IPS-11a (cell line): ENCODE data around the gene CSF1.
"Not testable (repeated sequence)": the region's sequence is repeated elsewhere in the genome, so short reads cannot be mapped to it uniquely, and the experiment has no call there.

Source experiments
- H3K4me3 ChIP-seq: one replicate; pipeline ENCODE4 v1.5.1; 2013; ENCODE audit warnings: low read depth, low read length, control low read depth

Gene CSF1, protein sequence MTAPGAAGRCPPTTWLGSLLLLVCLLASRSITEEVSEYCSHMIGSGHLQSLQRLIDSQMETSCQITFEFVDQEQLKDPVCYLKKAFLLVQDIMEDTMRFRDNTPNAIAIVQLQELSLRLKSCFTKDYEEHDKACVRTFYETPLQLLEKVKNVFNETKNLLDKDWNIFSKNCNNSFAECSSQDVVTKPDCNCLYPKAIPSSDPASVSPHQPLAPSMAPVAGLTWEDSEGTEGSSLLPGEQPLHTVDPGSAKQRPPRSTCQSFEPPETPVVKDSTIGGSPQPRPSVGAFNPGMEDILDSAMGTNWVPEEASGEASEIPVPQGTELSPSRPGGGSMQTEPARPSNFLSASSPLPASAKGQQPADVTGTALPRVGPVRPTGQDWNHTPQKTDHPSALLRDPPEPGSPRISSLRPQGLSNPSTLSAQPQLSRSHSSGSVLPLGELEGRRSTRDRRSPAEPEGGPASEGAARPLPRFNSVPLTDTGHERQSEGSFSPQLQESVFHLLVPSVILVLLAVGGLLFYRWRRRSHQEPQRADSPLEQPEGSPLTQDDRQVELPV

GRCh38 chr1:109910123-109910962 is at the start of gene CSF1:
Gene CSF1, plus strand, starts transcription at chr1:109910849. Its CDS starts 175 bp downstream, at chr1:109911024.
- H3K4me3 ChIP-seq, result peak within 1 kb of the TSS; percentile 53

GRCh38 chr1:109861616-109862015 is 49.0 kb upstream of the CSF1 start:
- H3K4me3 ChIP-seq, result not testable (repeated sequence)

DNA sequence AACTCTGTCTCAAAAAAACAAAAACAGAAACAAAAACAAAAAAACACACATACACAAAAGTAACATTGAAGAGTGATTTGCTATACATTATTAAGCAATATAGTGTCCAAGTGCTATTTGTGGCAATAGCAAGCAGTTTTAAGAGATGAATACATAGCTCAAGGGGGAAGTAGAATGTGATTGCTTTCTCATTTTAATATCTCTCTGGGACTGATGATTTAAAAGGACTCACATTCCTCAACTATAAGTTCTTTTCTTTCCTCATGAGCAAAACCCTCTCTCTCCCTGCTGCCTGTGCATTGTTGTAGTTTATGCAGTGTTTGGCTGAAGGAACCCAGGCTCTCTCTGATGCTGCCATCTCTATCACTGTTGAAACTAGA is 47.0 kb upstream of the CSF1 start:
- no peak overlapping the region for H3K4me3 ChIP-seq

DNA sequence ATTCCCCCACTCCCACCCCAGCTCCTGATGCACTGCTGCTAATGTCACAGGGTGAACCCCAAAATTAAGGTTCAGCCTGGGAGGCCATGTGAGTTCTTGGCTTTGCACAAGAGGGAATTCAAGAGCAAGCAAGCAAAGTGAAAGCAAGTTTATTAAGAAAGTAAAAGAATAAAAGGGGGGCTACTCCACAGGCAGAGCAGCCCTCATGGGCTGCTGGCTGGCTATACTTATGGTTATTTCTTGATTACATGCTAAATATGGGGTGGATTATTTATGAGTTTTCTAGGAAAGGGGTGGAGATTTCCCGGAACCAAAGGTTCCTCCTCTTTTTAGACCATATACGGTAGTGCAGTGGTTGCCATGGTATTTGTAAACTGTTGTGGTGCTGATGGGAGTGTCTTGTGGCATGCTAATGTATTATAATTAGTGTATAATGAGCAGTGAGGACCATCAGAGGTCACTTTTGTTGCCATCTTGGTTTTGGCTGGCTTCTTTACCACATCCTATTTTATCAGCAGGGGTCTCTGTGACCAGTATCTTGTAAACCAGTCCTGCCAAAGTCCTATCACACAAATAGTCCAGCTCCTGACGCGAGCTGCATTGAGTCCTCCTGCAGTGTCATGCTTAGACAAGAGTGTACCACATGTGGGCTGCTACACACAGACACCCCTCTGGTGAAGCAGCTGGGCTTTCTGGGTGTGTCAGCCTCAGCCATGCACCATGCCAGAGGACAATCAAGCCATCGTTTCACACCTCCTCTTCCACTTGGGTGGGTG is 46.4 kb upstream of the CSF1 start:
- H3K4me3 ChIP-seq, result no peak overlapping the region

DNA sequence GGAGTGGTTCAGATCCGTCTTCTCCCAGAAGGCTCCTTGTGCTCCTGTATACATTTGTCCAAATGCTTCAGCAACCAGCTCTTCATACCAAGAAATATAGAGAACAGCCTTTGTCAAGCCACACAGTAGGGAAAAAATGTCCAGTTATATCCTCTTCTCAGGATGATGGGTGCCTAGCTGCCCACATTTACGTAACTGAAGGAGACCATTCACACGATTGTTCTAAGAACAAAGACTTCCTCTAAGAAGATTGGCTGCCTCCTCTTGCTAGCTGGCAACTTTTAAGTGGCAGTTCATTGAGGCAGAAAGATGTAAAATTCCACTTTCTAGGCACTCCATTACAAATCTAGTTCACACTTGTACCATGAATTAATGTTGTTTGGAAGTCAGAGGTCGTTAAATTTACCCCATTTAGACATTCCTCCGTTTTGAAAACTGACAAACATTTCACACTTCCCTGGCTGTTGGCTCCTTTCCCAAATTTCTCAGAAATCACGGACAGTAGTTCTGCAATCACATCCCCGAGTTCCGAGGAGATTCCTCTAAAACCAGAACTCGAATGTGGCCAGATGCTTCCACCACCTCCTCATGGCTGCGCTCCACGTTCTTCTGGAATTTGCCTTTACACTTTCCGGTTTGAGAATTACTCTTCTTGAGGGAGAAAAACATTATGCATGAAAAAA is 45.6 kb upstream of the CSF1 start:
- H3K4me3 ChIP-seq, result no peak overlapping the region

DNA sequence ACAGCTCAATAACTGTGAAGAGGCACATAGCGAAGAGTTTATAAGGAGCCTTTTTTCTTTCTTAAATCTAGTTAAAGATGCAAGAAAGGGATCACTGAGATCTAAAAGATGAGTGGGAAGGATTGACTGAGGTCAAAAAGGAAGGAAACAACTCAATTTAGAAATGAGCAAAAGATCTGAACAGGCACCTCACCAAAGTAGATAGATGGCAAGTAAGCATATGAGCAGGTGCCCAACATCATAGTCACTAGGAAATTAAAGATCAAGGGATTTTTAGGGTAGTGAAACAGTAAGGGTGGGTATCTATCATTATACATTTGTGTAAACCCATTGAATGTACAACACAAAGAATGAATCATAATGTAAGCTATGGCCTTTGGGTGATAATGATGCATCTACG is 44.6 kb upstream of the CSF1 start:
- no peak overlapping the region for H3K4me3 ChIP-seq

DNA sequence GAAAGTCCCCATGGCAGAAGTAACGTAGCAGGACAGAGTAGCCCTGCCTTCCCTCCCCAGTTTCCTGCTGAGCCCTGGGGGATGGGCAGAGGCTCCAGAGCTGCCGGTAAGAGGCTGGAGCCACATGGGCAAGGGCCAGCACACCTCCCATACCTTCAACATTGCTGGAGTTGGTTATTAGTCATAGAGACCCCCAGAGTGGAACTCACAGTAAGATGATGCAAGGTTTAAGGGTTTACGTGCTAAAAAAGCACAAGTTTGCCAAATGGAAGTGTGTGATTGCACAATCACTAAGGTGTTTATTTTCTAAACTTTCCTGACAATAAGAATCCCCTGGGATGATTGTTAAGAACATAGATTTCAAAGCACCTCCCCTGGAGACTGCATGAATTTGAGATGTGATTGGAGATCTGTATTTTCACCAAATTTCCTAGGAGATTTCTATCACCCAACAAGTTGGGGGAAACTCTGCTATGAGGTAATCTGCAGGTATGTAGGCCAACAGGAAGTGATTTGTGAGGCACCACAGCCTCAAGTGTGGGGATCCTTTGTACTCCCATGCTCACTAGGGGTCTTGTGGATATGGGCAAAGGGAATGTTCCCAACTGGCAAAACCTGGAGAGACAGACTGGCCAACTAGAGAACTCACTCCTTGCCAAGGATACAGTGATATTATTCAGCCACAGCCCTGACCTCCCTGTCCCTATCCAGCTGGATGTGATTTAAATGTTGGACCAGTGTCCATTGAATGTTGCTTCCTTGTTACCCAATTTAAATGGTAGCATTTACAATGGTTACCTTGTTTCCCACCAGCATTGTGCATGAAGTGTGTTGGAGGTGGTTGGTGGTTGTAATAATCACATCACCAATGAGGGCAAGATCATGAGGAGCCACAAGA is 37.1 kb upstream of the CSF1 start:
- H3K4me3 ChIP-seq, result no peak overlapping the region

DNA sequence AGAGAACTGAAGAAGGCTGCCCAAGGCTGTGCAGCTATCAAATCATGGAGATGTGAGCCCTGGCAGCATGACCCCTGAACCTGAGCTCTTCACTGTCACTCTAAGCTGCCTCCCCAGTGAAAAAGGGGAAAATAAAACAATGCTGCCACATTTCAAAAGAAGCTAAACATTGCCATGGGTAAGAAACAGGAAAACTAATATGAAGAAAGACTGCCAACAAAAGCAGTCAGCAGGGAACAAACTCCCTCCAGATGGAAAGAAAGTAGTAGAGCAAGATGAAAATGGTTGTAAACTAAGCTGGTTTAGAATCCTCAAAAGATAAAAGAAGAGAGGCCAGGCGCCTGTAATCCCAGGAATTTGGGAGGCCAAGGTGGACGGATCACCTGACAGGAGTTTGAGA is 36.2 kb upstream of the CSF1 start:
- H3K4me3 ChIP-seq, result no peak overlapping the region

DNA sequence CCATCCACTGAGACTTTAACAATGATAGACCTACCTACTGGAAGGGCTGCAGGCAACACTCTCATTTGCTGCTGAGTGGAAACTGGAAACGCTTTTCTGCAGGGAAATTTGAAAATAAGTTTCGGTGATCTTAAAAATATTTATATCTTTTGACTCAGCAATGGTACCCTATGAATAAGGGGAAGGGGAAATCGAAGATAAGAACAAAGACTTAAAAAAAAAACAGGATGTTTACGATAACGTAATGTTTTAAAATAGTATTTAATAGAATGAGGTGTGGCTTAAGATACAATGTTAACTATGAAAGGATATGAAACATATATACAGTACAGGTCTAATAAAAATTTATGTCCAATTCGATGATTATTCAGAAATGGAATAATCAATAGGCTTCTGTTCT is 34.8 kb upstream of the CSF1 start:
- no peak overlapping the region for H3K4me3 ChIP-seq

GRCh38 chr1:109876617-109877316 is 33.9 kb upstream of the CSF1 start:
- H3K4me3 ChIP-seq, result no peak overlapping the region

DNA sequence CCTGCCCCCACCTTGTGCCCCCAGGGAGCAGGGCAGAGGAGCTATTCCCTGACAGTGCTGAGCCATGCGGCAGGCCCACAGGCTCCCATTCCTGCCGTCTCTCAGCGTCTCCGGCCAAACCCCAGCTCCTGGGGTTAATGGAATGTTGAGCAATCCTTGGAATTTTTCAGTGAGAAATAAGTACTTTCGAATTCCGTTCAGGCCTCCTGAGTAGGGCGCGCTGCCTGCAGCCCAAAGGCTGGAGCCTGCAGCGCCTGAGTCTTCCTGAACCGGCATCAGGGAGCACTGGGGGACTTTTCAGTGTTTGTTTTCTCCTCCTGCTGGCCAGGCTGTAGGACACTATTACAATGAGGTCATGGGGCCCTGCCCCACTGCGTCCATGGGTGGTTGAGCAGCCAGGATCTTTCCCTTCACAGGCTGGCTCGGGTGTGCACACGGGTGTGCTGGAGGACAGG is 33.3 kb upstream of the CSF1 start:
- H3K4me3 ChIP-seq, result no peak overlapping the region

GRCh38 chr1:109877776-109878175 is 32.9 kb upstream of the CSF1 start:
- no peak overlapping the region for H3K4me3 ChIP-seq

DNA sequence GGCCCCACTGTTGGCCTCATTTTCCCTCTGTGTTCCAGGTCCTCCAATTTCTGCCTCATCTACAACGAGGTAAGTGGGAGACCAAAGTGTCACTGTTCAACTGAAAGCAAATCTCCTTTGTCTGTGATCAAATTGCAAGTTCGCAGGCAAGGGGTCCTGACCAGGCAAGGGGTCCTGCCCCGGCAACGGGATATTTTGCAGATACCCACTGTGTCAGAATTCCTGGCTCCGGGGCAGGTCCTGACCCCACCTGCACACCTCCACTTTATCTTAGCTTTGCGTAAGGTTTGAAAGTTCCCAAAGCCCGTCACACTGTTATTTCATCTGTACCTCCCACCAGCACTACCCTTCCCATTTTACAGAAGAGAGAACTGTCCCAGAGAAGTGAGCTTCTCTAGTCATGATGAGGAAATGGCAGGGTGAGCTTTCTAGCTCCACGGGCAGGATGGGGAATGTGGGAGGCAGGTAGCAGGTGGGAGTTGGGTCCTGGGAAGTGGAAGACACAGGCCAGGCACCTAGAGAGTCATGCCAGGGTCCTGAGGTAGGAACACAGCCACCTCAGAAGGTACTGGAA is 32.0 kb upstream of the CSF1 start:
- no peak overlapping the region for H3K4me3 ChIP-seq

- not testable (repeated sequence) for H3K4me3 ChIP-seq
Measured at GRCh38 chr1:109879371-109879770, 31.3 kb upstream of the CSF1 start.

DNA sequence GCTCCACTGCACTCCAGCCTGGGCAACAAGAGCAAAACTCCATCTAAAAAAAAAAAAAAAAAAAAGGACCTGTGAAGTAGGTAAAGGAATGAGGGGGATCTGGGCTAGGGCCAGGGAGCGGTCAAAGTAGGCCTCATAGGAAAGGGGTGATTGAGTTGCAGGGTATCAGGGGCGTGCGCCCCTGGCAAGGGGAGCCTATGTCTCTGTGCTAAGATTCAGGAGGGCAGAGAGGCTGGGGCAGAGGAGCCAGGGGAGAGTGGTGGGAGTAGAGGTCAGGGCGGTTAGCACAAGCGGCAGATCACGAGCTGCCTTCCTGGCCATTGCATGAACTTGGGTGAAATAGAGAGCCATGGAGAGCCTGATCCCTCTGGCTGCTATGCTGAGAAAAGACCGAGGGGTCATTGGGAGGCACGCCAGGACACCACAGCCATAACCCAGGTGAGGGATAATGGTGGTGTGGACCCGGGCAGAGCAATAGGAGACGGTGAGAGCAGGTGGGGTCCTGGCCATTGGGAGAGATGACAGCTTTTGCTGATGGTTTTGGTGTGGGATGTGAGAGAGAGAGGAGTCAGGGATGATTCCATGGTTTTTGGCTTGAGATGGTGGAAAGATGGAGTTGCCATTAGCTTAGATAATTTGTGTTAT is 30.6 kb upstream of the CSF1 start:
- no peak overlapping the region for H3K4me3 ChIP-seq

- H3K4me3 ChIP-seq, result no peak overlapping the region
Measured at GRCh38 chr1:109880971-109881894, 29.4 kb upstream of the CSF1 start.

DNA sequence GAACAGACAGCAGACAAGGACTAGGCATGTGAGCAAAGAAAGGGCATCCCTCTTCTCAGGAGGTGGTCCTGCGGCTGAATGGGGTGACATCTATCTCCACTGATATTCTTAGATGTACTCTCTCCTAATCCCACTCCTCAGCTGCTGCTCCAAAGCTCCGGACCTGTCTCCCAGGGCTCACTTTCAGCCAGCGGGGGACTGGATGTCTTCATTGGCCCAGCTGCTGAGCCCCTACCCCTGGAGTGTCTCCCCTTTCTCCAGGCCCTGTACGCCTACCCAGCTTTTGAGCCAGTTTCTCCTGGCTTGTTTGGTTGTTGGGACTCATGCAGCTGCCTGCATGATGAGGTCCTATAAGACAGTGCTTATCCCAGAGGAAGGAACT is 28.8 kb upstream of the CSF1 start:
- no peak overlapping the region for H3K4me3 ChIP-seq
